GM12878 (cell line): ENCODE measurements around the gene COA3. TPM values are rescaled to one million over a fixed set of nuclear protein-coding genes. Genes with fewer than 3 reads are reported as not detected.

Experiments
- ATAC-seq: fragments of 200-7000 bp; cut with Tn5 transposase; 3 replicates; pipeline ENCODE4 v1.9.1; 2020; ENCODE audit warnings: mild to moderate bottlenecking, moderate library complexity
- BruUV-seq: library from RNA; stranded (reverse); fragments of 400-500 nt; replicated peaks from 2 replicates; lab custom pipeline; 2021; lab: Mats Ljungman, UMichigan
- CTCF ChIA-PET: fragments of 300-600 bp; sonication (Branson Sonifier 250); formaldehyde crosslinking; extraction: SDS; loops from one replicate; lab custom pipeline; 2021; ENCODE audit warnings: inconsistent platforms; lab: Yijun Ruan, JAX
- POLR2A ChIA-PET: fragments of 350-600 bp; formaldehyde crosslinking; extraction: SDS; loops from one replicate; lab custom pipeline; 2021; ENCODE audit warnings: inconsistent platforms; lab: Charles Lee
- RAD21 ChIA-PET: fragments of 300-600 bp; sonication (Branson Sonifier 250); formaldehyde crosslinking; loops from one replicate; lab custom pipeline; 2023; ENCODE audit warnings: antibody characterized with exemption; ENCODE audit not compliant: unreplicated experiment; lab: Charles Lee
- SMC1A ChIA-PET: fragments of 300-600 bp; sonication (Branson Sonifier 250); formaldehyde crosslinking; loops from one replicate; lab custom pipeline; 2023; ENCODE audit not compliant: unreplicated experiment, uncharacterized antibody; lab: Charles Lee
- DNase-seq: peaks from one replicate; pipeline ENCODE4 v3.0.0-alpha.2; 2011; ENCODE audit warnings: low read depth, low spot score
- FAIRE-seq: peaks from 3 replicates; lab custom pipeline; 2011; peaks lifted over from hg19 to GRCh38; lab: Jason Lieb, UNC
- H2AFZ ChIP-seq: 2 replicates; pipeline ENCODE4 v1.6.0; 2011; ENCODE audit warnings: low read depth, low read length, control low read depth; ENCODE audit not compliant: control insufficient read depth
- H3K27ac ChIP-seq: 2 replicates; pipeline ENCODE4 v1.5.1; 2011; ENCODE audit warnings: control low read depth; ENCODE audit not compliant: control insufficient read depth, insufficient read depth
- H3K27me3 ChIP-seq, 2 experiments: replicated peaks in 1 of 2; 2 replicates each; pipeline versions ENCODE4 v1.6.0 to v1.6.1; 2011; ENCODE audit warnings: low read length in 1 of 2; ENCODE audit not compliant: control insufficient read depth in 2 of 2, insufficient read depth in 2 of 2
- H3K36me3 ChIP-seq, 2 experiments: 2 replicates each; pipeline ENCODE4 v1.5.1; 2011; ENCODE audit warnings: low read length in 1 of 2; ENCODE audit not compliant: control insufficient read depth in 2 of 2, insufficient read depth in 2 of 2
- H3K4me1 ChIP-seq: 2 replicates; pipeline ENCODE4 v1.6.1; 2011; ENCODE audit warnings: mild to moderate bottlenecking, low read length, moderate library complexity, mixed read lengths; ENCODE audit not compliant: control insufficient read depth, insufficient read depth
- H3K4me2 ChIP-seq: 2 replicates; pipeline ENCODE4 v1.6.0; 2011; ENCODE audit warnings: control low read depth; ENCODE audit not compliant: control insufficient read depth, insufficient read depth
- H3K4me3 ChIP-seq: fragments of 200-600 bp; sonication (generic); 2 replicates; pipeline ENCODE4 v1.5.1; 2016
- H3K79me2 ChIP-seq: 2 replicates; pipeline ENCODE4 v1.6.0; 2011; ENCODE audit warnings: low read length; ENCODE audit not compliant: control insufficient read depth, insufficient read depth
- H3K9ac ChIP-seq: 2 replicates; pipeline ENCODE4 v1.8.0; 2011; ENCODE audit warnings: low read length, control low read depth, mixed read lengths; ENCODE audit not compliant: control insufficient read depth, insufficient read depth
- H3K9me3 ChIP-seq: replicated peaks from 3 replicates; pipeline ENCODE4 v1.5.1; 2011; ENCODE audit warnings: mild to moderate bottlenecking, low read length; ENCODE audit not compliant: control insufficient read depth, insufficient read depth
- H4K20me1 ChIP-seq: 2 replicates; pipeline ENCODE4 v1.6.0; 2011; ENCODE audit not compliant: control insufficient read depth, insufficient read depth
- CBX3 ChIP-seq: fragments of 200-600 bp; sonication (generic); IDR thresholded peaks from 2 replicates; pipeline ENCODE4 v1.6.1; 2016; ENCODE audit warnings: low read depth, borderline replicate concordance
- PAX8 ChIP-seq: fragments of 450-650 bp; IDR thresholded peaks from 2 replicates; pipeline ENCODE4 v1.6.1; 2017; ENCODE audit warnings: mild to moderate bottlenecking, moderate library complexity
- RBBP5 ChIP-seq: fragments of 200-600 bp; sonication (generic); conservative IDR thresholded peaks from 2 replicates; pipeline ENCODE4 v1.6.1; 2016
- SPI1 ChIP-seq: IDR thresholded peaks from 2 replicates; pipeline ENCODE4 v1.6.1; 2011; ENCODE audit warnings: low read depth, mild to moderate bottlenecking, low read length, moderate library complexity, borderline replicate concordance; ENCODE audit not compliant: insufficient read depth
- ZNF622 ChIP-seq: fragments of 450-650 bp; IDR thresholded peaks from 2 replicates; pipeline ENCODE4 v1.6.1; 2017; ENCODE audit warnings: mild to moderate bottlenecking, inconsistent platforms
- WGBS: methylation state at CpG from one replicate; pipeline ENCODE4 v1.1.6; 2016; ENCODE audit warnings: low lambda C conversion rate; ENCODE audit not compliant: insufficient replicate concordance, insufficient coverage; ENCODE audit errors: missing lambda C conversion rate; 5-methylcytosine and 5-hydroxymethylcytosine counted together
- in situ Hi-C: fragments of 300-500 bp; cut with MboI; formaldehyde crosslinking; loops from 9 replicates; pipeline ENCODE4 v1.14.3; 2018; ENCODE audit warnings: mixed read lengths
- intact Hi-C: fragments of 100-400 bp; cut with micrococcal nuclease; formaldehyde crosslinking; loops from one replicate; pipeline ENCODE4 v1.14.2; 2022; ENCODE audit not compliant: unreplicated experiment
- polyA plus RNA-seq, 11 experiments: library from polyadenylated mRNA; depleted of rRNA in 4 of 11; unstranded in 6 of 11; stranded (reverse) in 5 of 11; fragments of >200 nt; fragmentation: Nextera tagmentation in 4 of 11; fragmentation: Illumina TruSeq in 1 of 11; extraction: Ambion mirVana in 4 of 11; extraction: Trizol in 1 of 11; gene quantifications; 1 replicate in 1 of 11; 2 replicates in 10 of 11; pipeline versions ENCODE4 v1.2.1 to v1.2.3, GENCODE V29; 2011 to 2016; ENCODE audit warnings: inconsistent platforms in 2 of 11, missing spikeins in 2 of 11, low read depth in 1 of 11
- total RNA-seq, 4 experiments: library from RNA; depleted of rRNA in 3 of 4; stranded (reverse); fragments of >200 nt in 3 of 4; fragmentation: Illumina TruSeq in 1 of 4; extraction: Trizol in 1 of 4; gene quantifications; 2 replicates each; pipeline versions ENCODE4 v1.2.1 to v1.2.3, GENCODE V29; 2013 to 2021
- TF ChIP-seq, protein P1 (sequence below), 3 experiments: IDR thresholded peaks in 2 of 3; conservative IDR thresholded peaks in 1 of 3; 2 replicates each; pipeline ENCODE4 v1.5.1; 2011; ENCODE audit warnings: low read depth in 3 of 3, low read length in 3 of 3, mild to moderate bottlenecking in 3 of 3, control low read depth in 2 of 3, moderate library complexity in 2 of 3, inconsistent platforms in 1 of 3, mixed read lengths in 1 of 3; ENCODE audit not compliant: control insufficient read depth in 2 of 3, insufficient read depth in 1 of 3; ENCODE audit errors: extremely low read depth in 1 of 3

The COA3 gene
- total and polyA plus RNA-seq, 10 of the 15 experiments (the other 5 are each of a cell fraction or from before 2014, with no cell fraction given): 45.2 to 161 (median 64.6) TPM

DNA sequence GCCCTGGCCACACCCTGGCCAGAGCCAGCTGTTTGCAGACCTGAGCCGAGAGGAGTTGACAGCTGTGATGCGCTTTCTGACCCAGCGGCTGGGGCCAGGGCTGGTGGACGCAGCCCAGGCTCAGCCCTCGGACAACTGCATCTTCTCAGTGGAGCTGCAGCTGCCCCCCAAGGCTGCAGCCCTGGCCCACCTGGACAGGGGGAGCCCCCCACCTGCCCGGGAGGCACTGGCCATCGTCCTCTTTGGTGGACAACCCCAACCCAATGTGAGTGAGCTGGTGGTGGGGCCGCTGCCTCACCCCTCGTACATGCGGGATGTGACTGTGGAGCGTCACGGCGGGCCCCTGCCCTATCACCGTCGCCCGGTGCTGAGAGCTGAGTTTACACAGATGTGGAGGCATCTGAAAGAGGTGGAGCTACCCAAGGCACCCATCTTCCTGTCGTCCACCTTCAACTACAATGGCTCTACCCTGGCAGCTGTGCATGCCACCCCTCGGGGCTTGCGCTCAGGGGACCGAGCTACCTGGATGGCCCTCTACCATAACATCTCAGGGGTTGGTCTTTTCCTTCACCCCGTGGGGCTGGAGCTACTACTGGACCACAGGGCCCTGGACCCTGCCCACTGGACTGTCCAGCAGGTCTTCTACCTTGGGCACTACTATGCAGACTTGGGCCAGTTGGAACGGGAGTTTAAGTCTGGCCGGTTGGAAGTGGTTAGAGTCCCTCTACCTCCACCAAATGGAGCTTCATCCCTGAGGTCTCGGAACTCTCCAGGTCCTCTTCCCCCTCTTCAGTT is 46.5 kb upstream of the COA3 start:
- H2AFZ ChIP-seq: no peak overlapping the region
- TF ChIP-seq, protein P1, sequence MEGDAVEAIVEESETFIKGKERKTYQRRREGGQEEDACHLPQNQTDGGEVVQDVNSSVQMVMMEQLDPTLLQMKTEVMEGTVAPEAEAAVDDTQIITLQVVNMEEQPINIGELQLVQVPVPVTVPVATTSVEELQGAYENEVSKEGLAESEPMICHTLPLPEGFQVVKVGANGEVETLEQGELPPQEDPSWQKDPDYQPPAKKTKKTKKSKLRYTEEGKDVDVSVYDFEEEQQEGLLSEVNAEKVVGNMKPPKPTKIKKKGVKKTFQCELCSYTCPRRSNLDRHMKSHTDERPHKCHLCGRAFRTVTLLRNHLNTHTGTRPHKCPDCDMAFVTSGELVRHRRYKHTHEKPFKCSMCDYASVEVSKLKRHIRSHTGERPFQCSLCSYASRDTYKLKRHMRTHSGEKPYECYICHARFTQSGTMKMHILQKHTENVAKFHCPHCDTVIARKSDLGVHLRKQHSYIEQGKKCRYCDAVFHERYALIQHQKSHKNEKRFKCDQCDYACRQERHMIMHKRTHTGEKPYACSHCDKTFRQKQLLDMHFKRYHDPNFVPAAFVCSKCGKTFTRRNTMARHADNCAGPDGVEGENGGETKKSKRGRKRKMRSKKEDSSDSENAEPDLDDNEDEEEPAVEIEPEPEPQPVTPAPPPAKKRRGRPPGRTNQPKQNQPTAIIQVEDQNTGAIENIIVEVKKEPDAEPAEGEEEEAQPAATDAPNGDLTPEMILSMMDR (IDR thresholded peaks at IDR 0.05 in 2 of 3, conservative IDR thresholded peaks at IDR 0.05 in 1 of 3; ENCODE audit: control insufficient read depth in 2 of 3, extremely low read depth in 1 of 3, insufficient read depth in 1 of 3, low read depth in 3 of 3, low read length in 3 of 3): no peak
- TF ChIP-seq SPI1 (no peak), RBBP5 (no peak), ZNF622 (no peak), PAX8 (no peak), CBX3 (no peak)
- TF ChIP-seq, all 136 proteins: peak for 0
- no peaks in the 10 kb centered on the region; the same call in 1 of the 2 replicates for H3K4me1 ChIP-seq
- DNase-seq (no peak), FAIRE-seq (no peak), ATAC-seq (no peak)
- no peak overlapping the region for H3K4me3 ChIP-seq
- in situ Hi-C loops: no loop called here
- no peaks in the 10 kb centered on the region for H3K79me2 ChIP-seq
- no peaks in the 10 kb centered on the region for H3K9me3 ChIP-seq
- H4K20me1 ChIP-seq: no peaks in the 10 kb centered on the region
- POLR2A ChIA-PET: interaction anchor here (0.6 kb wide), 1 partner anchor 315 kb away, joined by 3 read pairs; no protein-coding TSS in a partner anchor
- SMC1A ChIA-PET: interaction anchor here (1.2 to 1.3 kb wide), 2 partner anchors 78 to 153 kb away, joined by 3 to 4 read pairs; partner anchors contain the start of gene RPL27
- H3K9ac ChIP-seq: no peak overlapping the region
- H3K36me3 ChIP-seq: peaks cover 14 to 28% of the 10 kb centered on the region in 2 experiments
- no TSS peak for BruUV-seq
- H3K27me3 ChIP-seq: no peaks in the 10 kb centered on the region
- RAD21 ChIA-PET: interaction anchor here (1.4 to 1.5 kb wide), 3 partner anchors 84 to 153 kb away, joined by 4 to 5 read pairs (median 4); partner anchors contain the start of gene RPL27
- H3K4me2 ChIP-seq: no peak overlapping the region
- 95% methylated on average over 24 of the region's 24 CpGs for whole genome bisulfite sequencing
- intact Hi-C loops: loop anchor here (10.0 kb wide), 1 partner anchor 150 kb away; the partner anchor contains the start of gene RPL27
- H3K27ac ChIP-seq: no peak overlapping the region
- CTCF ChIA-PET: interaction anchor here (0.9 to 4.7 kb wide), 4 partner anchors 10 to 153 kb away, joined by 3 to 38 read pairs (median 4); partner anchors contain the start of gene RPL27
